SK-N-SH treated with all-trans-retinoic acid at 6 μM for 48 hours (cell line): ENCODE measurements around the gene ZNF333.

Experiments used
- ATAC-seq: fragments of 200-7000 bp; cut with Tn5 transposase; 3 replicates; pipeline ENCODE4 v1.9.1; 2020; ENCODE audit warnings: mild to moderate bottlenecking, moderate library complexity
- ARNTL ChIP-seq: fragments of 450-650 bp; formaldehyde crosslinking; IDR thresholded peaks from 2 replicates; pipeline ENCODE4 v1.5.0; 2020; ENCODE audit warnings: low read depth, mild to moderate bottlenecking, moderate library complexity, borderline replicate concordance
- BACH2 ChIP-seq: fragments of 250-450 bp; sonication (Bioruptor Pico); IDR thresholded peaks from 2 replicates; pipeline ENCODE4 v1.9.0; 2021; ENCODE audit warnings: mild to moderate bottlenecking, borderline replicate concordance
- CREB5 ChIP-seq: fragments of 250-450 bp; sonication (Bioruptor Pico); IDR thresholded peaks from 2 replicates; pipeline ENCODE4 v1.5.1; 2020; ENCODE audit warnings: low read depth, mild to moderate bottlenecking, moderate library complexity
- CSDC2 ChIP-seq: fragments of 250-450 bp; sonication (Bioruptor Pico); IDR thresholded peaks from 2 replicates; pipeline ENCODE4 v1.5.0; 2020; ENCODE audit warnings: mild to moderate bottlenecking, moderate library complexity
- CSRNP3 ChIP-seq: fragments of 250-450 bp; sonication (Bioruptor Pico); IDR thresholded peaks from 2 replicates; pipeline ENCODE4 v1.5.1; 2021; ENCODE audit warnings: mild to moderate bottlenecking, moderate library complexity
- ESRRG ChIP-seq: fragments of 250-450 bp; sonication (Bioruptor Pico); IDR thresholded peaks from 2 replicates; pipeline ENCODE4 v1.6.1; 2021; ENCODE audit warnings: mild to moderate bottlenecking
- GLIS3 ChIP-seq: fragments of 250-450 bp; sonication (Bioruptor Pico); IDR thresholded peaks from 2 replicates; pipeline ENCODE4 v1.5.0; 2020; ENCODE audit warnings: mild to moderate bottlenecking, moderate library complexity
- ISL1 ChIP-seq: fragments of 250-450 bp; sonication (Bioruptor Pico); IDR thresholded peaks from 2 replicates; pipeline ENCODE4 v2.1.2; 2022; ENCODE audit warnings: mild to moderate bottlenecking, moderate library complexity
- OSR1 ChIP-seq: fragments of 250-450 bp; sonication (Bioruptor Pico); IDR thresholded peaks from 2 replicates; pipeline ENCODE4 v1.8.0; 2022; ENCODE audit warnings: moderate library complexity, mild to moderate bottlenecking, inconsistent platforms
- POU6F1 ChIP-seq: fragments of 250-450 bp; sonication (Bioruptor Pico); IDR thresholded peaks from 2 replicates; pipeline ENCODE4 v1.8.0; 2021; ENCODE audit warnings: low read depth, mild to moderate bottlenecking, moderate library complexity, borderline replicate concordance
- PPARA ChIP-seq: fragments of 250-450 bp; sonication (Bioruptor Pico); IDR thresholded peaks from 2 replicates; pipeline ENCODE4 v1.5.0; 2020; ENCODE audit warnings: mild to moderate bottlenecking, borderline replicate concordance
- RARB ChIP-seq: fragments of 250-450 bp; sonication (Bioruptor Pico); IDR thresholded peaks from 2 replicates; pipeline ENCODE4 v1.8.0; 2021; ENCODE audit warnings: mild to moderate bottlenecking, moderate library complexity
- SNAI2 ChIP-seq: fragments of 250-450 bp; sonication (Bioruptor Pico); IDR thresholded peaks from 2 replicates; pipeline ENCODE4 v1.5.0; 2020; ENCODE audit warnings: mild to moderate bottlenecking, moderate library complexity
- TCF4 ChIP-seq: fragments of 250-450 bp; sonication (Bioruptor Pico); IDR thresholded peaks from 2 replicates; pipeline ENCODE4 v1.8.0; 2021; ENCODE audit warnings: mild to moderate bottlenecking, moderate library complexity, borderline replicate concordance
- TOX ChIP-seq: fragments of 250-450 bp; sonication (Bioruptor Pico); IDR thresholded peaks from 2 replicates; pipeline ENCODE4 v1.8.0; 2021; ENCODE audit warnings: mild to moderate bottlenecking, moderate library complexity, borderline replicate concordance
- TSHZ2 ChIP-seq: fragments of 250-450 bp; sonication (Bioruptor Pico); IDR thresholded peaks from 2 replicates; pipeline ENCODE4 v1.5.0; 2020; ENCODE audit warnings: mild to moderate bottlenecking, moderate library complexity
- ZC3H10 ChIP-seq: fragments of 250-450 bp; sonication (Bioruptor Pico); IDR thresholded peaks from 2 replicates; pipeline ENCODE4 v1.5.1; 2021; ENCODE audit warnings: mild to moderate bottlenecking, moderate library complexity
- ZFP3 ChIP-seq: fragments of 250-450 bp; sonication (Bioruptor Pico); IDR thresholded peaks from 2 replicates; pipeline ENCODE4 v1.5.0; 2020; ENCODE audit warnings: mild to moderate bottlenecking, moderate library complexity
- ZFP30 ChIP-seq: fragments of 450-650 bp; formaldehyde crosslinking; IDR thresholded peaks from 2 replicates; pipeline ENCODE4 v1.5.0; 2022; ENCODE audit warnings: mild to moderate bottlenecking, moderate library complexity
- ZNF565 ChIP-seq: fragments of 450-650 bp; formaldehyde crosslinking; conservative IDR thresholded peaks from 2 replicates; pipeline ENCODE4 v1.5.0; 2020; ENCODE audit warnings: low read depth, mild to moderate bottlenecking, moderate library complexity
- ZNF70 ChIP-seq: fragments of 450-650 bp; formaldehyde crosslinking; IDR thresholded peaks from 2 replicates; pipeline ENCODE4 v1.5.0; 2020; ENCODE audit warnings: mild to moderate bottlenecking, moderate library complexity
- ZNF8 ChIP-seq: fragments of 450-650 bp; formaldehyde crosslinking; IDR thresholded peaks from 2 replicates; pipeline ENCODE4 v1.5.0; 2020; ENCODE audit warnings: mild to moderate bottlenecking, moderate library complexity

ZNF333 gene

GRCh38 chr19:14731200-14731599 lies 41.4 kb downstream of the ZNF333 start:
- no peak for ATAC-seq
- no peak for TF ChIP-seq RARB (CRISPR knock-in tag)

- ATAC-seq = no peak
- no peak for TF ChIP-seq OSR1 (CRISPR knock-in tag)
- no peak for TF ChIP-seq GLIS3 (CRISPR knock-in tag)
- no peak for TF ChIP-seq RARB (CRISPR knock-in tag)
- TF ChIP-seq ISL1 (CRISPR knock-in tag) = no peak
- TF ChIP-seq, all 23 proteins: peak for 0
Observed at GRCh38 chr19:14732510-14732909, 42.7 kb downstream of the ZNF333 start.

GRCh38 chr19:14733574-14733973 lies 43.7 kb downstream of the ZNF333 start:
- ATAC-seq = no peak
- TF ChIP-seq ESRRG (CRISPR knock-in tag) (no peak), ZNF565 (CRISPR knock-in tag) (no peak), CREB5 (CRISPR knock-in tag) (no peak), ZC3H10 (CRISPR knock-in tag) (no peak), RARB (CRISPR knock-in tag) (no peak), TCF4 (no peak), PPARA (no peak), ARNTL (CRISPR knock-in tag) (no peak), ZFP3 (CRISPR knock-in tag) (no peak), ISL1 (CRISPR knock-in tag) (no peak), CSRNP3 (no peak), ZFP30 (no peak), SNAI2 (CRISPR knock-in tag) (no peak), ZNF8 (CRISPR knock-in tag) (no peak), TSHZ2 (CRISPR knock-in tag) (no peak), POU6F1 (CRISPR knock-in tag) (no peak), TOX (no peak), BACH2 (CRISPR knock-in tag) (no peak)

GRCh38 chr19:14735915-14736314 lies 46.1 kb downstream of the ZNF333 start:
- ATAC-seq = no peak
- TF ChIP-seq CSDC2 (CRISPR knock-in tag) (no peak), BACH2 (CRISPR knock-in tag) (no peak), TCF4 (no peak), ZNF70 (CRISPR knock-in tag) (no peak), ZC3H10 (CRISPR knock-in tag) (no peak), POU6F1 (CRISPR knock-in tag) (no peak), CSRNP3 (no peak), ISL1 (CRISPR knock-in tag) (no peak), CREB5 (CRISPR knock-in tag) (no peak), RARB (CRISPR knock-in tag) (no peak), ESRRG (CRISPR knock-in tag) (no peak), TSHZ2 (CRISPR knock-in tag) (no peak), ZNF565 (CRISPR knock-in tag) (no peak)
